K562 (cell line): Measurements from ENCODE around the gene KRT26. TPM values are rescaled to one million over a fixed set of nuclear protein-coding genes. Genes with fewer than 3 reads are reported as not detected.

ENCODE experiments used
- ATAC-seq: fragments of 200-7000 bp; cut with Tn5 transposase; 3 replicates; pipeline ENCODE4 v1.9.1; 2020; ENCODE audit warnings: moderate library complexity
- BruUV-seq: library from RNA; stranded (reverse); fragments of 400-500 nt; replicated peaks from 2 replicates; lab custom pipeline; 2021; lab: Mats Ljungman, UMichigan
- CTCF ChIA-PET: fragments of 300-600 bp; formaldehyde crosslinking; extraction: SDS; loops from one replicate; lab custom pipeline; 2021; ENCODE audit warnings: low intra/inter-chr PET ratio; lab: Yijun Ruan, JAX
- POLR2A ChIA-PET: fragments of 300-600, 350-650 bp; sonication (Branson Sonifier 250); formaldehyde crosslinking; extraction: SDS; loops from one replicate; lab custom pipeline; 2021; ENCODE audit warnings: antibody characterized with exemption, inconsistent platforms; lab: Yijun Ruan, JAX
- DNase-seq, 4 experiments: peaks; one replicate each; pipeline versions ENCODE4 v3.0.0 to v3.0.0-alpha.2; 2011 to 2018; ENCODE audit warnings: low spot score in 3 of 4, mixed read lengths in 3 of 4; ENCODE audit errors: extremely low read depth in 1 of 4
- FAIRE-seq: peaks from 2 replicates; lab custom pipeline; 2011; peaks lifted over from hg19 to GRCh38; lab: Jason Lieb, UNC
- H2AFZ ChIP-seq: 2 replicates; pipeline ENCODE4 v1.6.0; 2011; ENCODE audit warnings: low read depth, low read length, control low read depth, inconsistent platforms
- H3K27ac ChIP-seq: fragments of 200-600 bp; 3 replicates; pipeline ENCODE4 v1.8.0; 2011; ENCODE audit warnings: low read depth, mild to moderate bottlenecking, control low read depth, inconsistent platforms, low read length, moderate library complexity, mixed read lengths; ENCODE audit errors: extremely low read depth
- H3K27me3 ChIP-seq, 2 experiments: fragments of 300-600 bp in 1 of 2; 2 replicates in 1 of 2; 3 replicates in 1 of 2; pipeline versions ENCODE4 v1.6.0 to v1.8.0; 2011; ENCODE audit warnings: inconsistent platforms in 2 of 2, low read length in 2 of 2, mild to moderate bottlenecking in 1 of 2, mixed read lengths in 1 of 2, moderate library complexity in 1 of 2; ENCODE audit not compliant: control insufficient read depth in 2 of 2, insufficient read depth in 2 of 2
- H3K36me3 ChIP-seq: fragments of 300-600 bp; 3 replicates; pipeline ENCODE4 v1.8.0; 2011; ENCODE audit warnings: mild to moderate bottlenecking, low read length, inconsistent platforms; ENCODE audit not compliant: control insufficient read depth, insufficient read depth
- H3K4me1 ChIP-seq, 2 experiments: fragments of 200-600 bp in 1 of 2; replicated peaks in 1 of 2; 2 replicates in 1 of 2; 3 replicates in 1 of 2; pipeline versions ENCODE4 v1.5.1 to v1.8.0; 2011; ENCODE audit warnings: inconsistent platforms in 2 of 2, low read length in 2 of 2, mild to moderate bottlenecking in 1 of 2, mixed read lengths in 1 of 2, moderate library complexity in 1 of 2; ENCODE audit not compliant: control insufficient read depth in 2 of 2, insufficient read depth in 2 of 2
- H3K4me2 ChIP-seq: 2 replicates; pipeline ENCODE4 v1.6.1; 2011; ENCODE audit warnings: low read length, control low read depth, inconsistent platforms, mixed read lengths; ENCODE audit not compliant: insufficient read depth
- H3K4me3 ChIP-seq: fragments of 200-600 bp; sonication (generic), shearing (Covaris generic); 2 replicates; pipeline ENCODE4 v1.5.1; 2016; ENCODE audit warnings: control low read depth, inconsistent platforms
- H3K79me2 ChIP-seq: fragments of 200-600 bp; 3 replicates; pipeline ENCODE4 v1.8.0; 2011; ENCODE audit warnings: low read length, inconsistent platforms; ENCODE audit not compliant: control insufficient read depth, insufficient read depth
- H3K9ac ChIP-seq, 2 experiments: 2 replicates each; pipeline versions ENCODE4 v1.6.0 to v1.6.1; 2011; ENCODE audit warnings: low read depth in 2 of 2, low read length in 2 of 2, control low read depth in 1 of 2, inconsistent platforms in 1 of 2, mild to moderate bottlenecking in 1 of 2, mixed read lengths in 1 of 2; ENCODE audit not compliant: insufficient read depth in 1 of 2
- H3K9me1 ChIP-seq: one replicate; pipeline ENCODE4 v1.6.0; 2011; ENCODE audit warnings: inconsistent platforms, mild to moderate bottlenecking, low read length, moderate library complexity; ENCODE audit not compliant: control insufficient read depth, insufficient read depth
- H3K9me3 ChIP-seq: replicated peaks from 2 replicates; pipeline ENCODE4 v1.5.1; 2011; ENCODE audit warnings: low read depth, low read length, inconsistent platforms; ENCODE audit not compliant: control insufficient read depth, insufficient read depth
- H4K20me1 ChIP-seq: replicated peaks from 2 replicates; pipeline ENCODE4 v1.6.1; 2011; ENCODE audit warnings: low read length, inconsistent platforms, mixed read lengths; ENCODE audit not compliant: control insufficient read depth, insufficient read depth
- ETS1 ChIP-seq: conservative IDR thresholded peaks from 2 replicates; pipeline ENCODE4 v1.6.1; 2011; ENCODE audit warnings: low read depth, mild to moderate bottlenecking, low read length; ENCODE audit not compliant: control insufficient read depth
- LARP7 ChIP-seq: fragments of 450-650 bp; IDR thresholded peaks from 2 replicates; pipeline ENCODE4 v1.6.1; 2016
- MBD2 ChIP-seq: sonication (generic); IDR thresholded peaks from 2 replicates; pipeline ENCODE4 v1.6.1; 2016; ENCODE audit warnings: low read depth, borderline replicate concordance
- PKNOX1 ChIP-seq: fragments of 450-650 bp; IDR thresholded peaks from 2 replicates; pipeline ENCODE4 v1.6.1; 2016
- XRCC5 ChIP-seq: fragments of 200-400 bp; formaldehyde crosslinking; IDR thresholded peaks from 2 replicates; pipeline ENCODE4 v1.6.1; 2017; ENCODE audit warnings: low read depth, mild to moderate bottlenecking, low read length
- ZFP91 ChIP-seq: sonication (generic); formaldehyde crosslinking; IDR thresholded peaks from 2 replicates; pipeline ENCODE4 v1.8.0; 2022; ENCODE audit warnings: mild to moderate bottlenecking, missing genetic modification reagents
- WGBS: fragments of 100-300 bp; shearing (Covaris generic); methylation state at CpG from one replicate; pipeline ENCODE4 v1.1.6; 2016; ENCODE audit warnings: low coverage, mixed read lengths; ENCODE audit not compliant: insufficient coverage; ENCODE audit errors: missing lambda C conversion rate; 5-methylcytosine and 5-hydroxymethylcytosine counted together
- in situ Hi-C: fragments of 300-500 bp; cut with MboI; formaldehyde crosslinking; loops from 4 replicates; pipeline ENCODE4 v1.15.0; 2018; ENCODE audit warnings: inconsistent platforms, mixed read lengths
- intact Hi-C: fragments of 100-400 bp; cut with micrococcal nuclease; formaldehyde crosslinking; loops from 2 replicates; pipeline ENCODE4 v1.14.2; 2022
- polyA plus RNA-seq, 8 experiments: library from polyadenylated mRNA; depleted of rRNA in 4 of 8; stranded (reverse) in 5 of 8; unstranded in 3 of 8; fragments of >200 nt; fragmentation: Nextera tagmentation in 2 of 8; fragmentation: Illumina TruSeq in 1 of 8; extraction: Ambion mirVana in 2 of 8; extraction: Trizol in 1 of 8; gene quantifications; 2 replicates each; pipeline versions ENCODE4 v1.2.1 to v1.2.3, GENCODE V29; 2011 to 2014; ENCODE audit warnings: inconsistent platforms in 1 of 8, missing spikeins in 1 of 8
- total RNA-seq, 7 experiments: library from RNA; depleted of rRNA in 6 of 7; stranded (reverse); fragments of >200 nt in 6 of 7; fragmentation: Illumina TruSeq in 2 of 7; extraction: Trizol in 2 of 7; gene quantifications; 2 replicates each; pipeline versions ENCODE4 v1.2.1 to v1.2.3, GENCODE V29; 2011 to 2021; ENCODE audit warnings: low replicate concordance in 1 of 7

Gene KRT26
- total and polyA plus RNA-seq, 9 of the 15 experiments (the other 6 are each of a cell fraction or from before 2014, with no cell fraction given) = not detected

- no peak for FAIRE-seq
- Histone ChIP-seq H3K36me3 (no peaks in the 10 kb centered on the region), H3K79me2 (no peaks in the 10 kb centered on the region), H3K27me3 (peaks cover 15 to 17% of the 10 kb centered on the region in 2 experiments), H2AFZ (no peak overlapping the region), H3K27ac (no peak overlapping the region), H3K9ac (no peak overlapping the region), H3K9me1 (no peaks in the 10 kb centered on the region), H4K20me1 (no peaks in the 10 kb centered on the region), H3K9me3 (no peaks in the 10 kb centered on the region), H3K4me1 (peaks cover under 1 to 3% of the 10 kb centered on the region in 2 experiments; a peak in 1 of 5 replicates), H3K4me2 (no peak overlapping the region), H3K4me3 (no peak overlapping the region)
- CTCF ChIA-PET = interaction anchor here (0.5 to 1.5 kb wide), 3 partner anchors 171 to 392 kb away, joined by 4 to 10 read pairs (median 4); no protein-coding TSS in a partner anchor
- no peak for ATAC-seq
- 75% methylated on average over 1 of the region's 1 CpG for WGBS
- no peak for DNase-seq
- intact Hi-C loops (loop anchor here (1.0 to 2.0 kb wide), 2 partner anchors 170 to 176 kb away; no protein-coding TSS in a partner anchor), in situ Hi-C loops (loop anchor here (5.0 kb wide), 1 partner anchor 174 kb away; no protein-coding TSS in a partner anchor)
- no TSS peak for BruUV-seq
- POLR2A ChIA-PET = no interaction called here
- no peak for TF ChIP-seq ZFP91
- TF ChIP-seq PKNOX1 = no peak
- no peak for TF ChIP-seq ETS1
- TF ChIP-seq XRCC5 = no peak
- TF ChIP-seq MBD2 = no peak
- TF ChIP-seq LARP7 = no peak
Observed at GRCh38 chr17:40791111-40791510, 19.1 kb upstream of the KRT26 start.
